Measurements from ENCODE around the gene IGSF9. TPM values are rescaled to one million over a fixed set of nuclear protein-coding genes. Genes with fewer than 3 reads are reported as not detected.

IGSF9 gene
- total RNA-seq, 1 experiment from 2014 or later = 23.4 TPM

GRCh38 chr1:159942632-159943277, 2.7 kb downstream of the IGSF9 start:
- POLR2A ChIA-PET (ENCODE audit: unreplicated experiment) = no interaction called here
- Histone ChIP-seq H3K79me2 (ENCODE audit: low read depth) (peaks cover 18% of the 10 kb centered on the region; the same call in 1 of the 2 replicates), H4K20me1 (ENCODE audit: insufficient read depth) (no peaks in the 10 kb centered on the region), H3K9me2 (ENCODE audit: insufficient read depth) (no peaks in the 10 kb centered on the region), H3K4me2 (no peak overlapping the region), H3K4me3 (no peak overlapping the region), H3F3A (ENCODE audit: insufficient read depth, low read depth) (peaks cover under 1% of the 10 kb centered on the region; the same call in 1 of the 2 replicates), H2AFZ (no peak overlapping the region), H3K27ac (no peak overlapping the region), H3K27me3 (ENCODE audit: insufficient read depth, low read depth) (no peaks in the 10 kb centered on the region), H3K36me3 (ENCODE audit: low read depth) (0 out of 2 replicates have a peak, but pooled peaks cover 4% of the 10 kb centered on the region), H3K9me3 (ENCODE audit: insufficient read depth, low read depth) (no peaks in the 10 kb centered on the region), H3K4me1 (replicated peaks; ENCODE audit: insufficient read depth) (peaks cover 43% of the 10 kb centered on the region)
- no peak for DNase-seq
- TF ChIP-seq CTCF (conservative IDR thresholded peaks at IDR 0.05) = no peak
- TF ChIP-seq EZH2 (IDR thresholded peaks at IDR 0.05; ENCODE audit: low read depth) = no peak
- no TSS peak for BruUV-seq (replicated peaks)
- CTCF ChIA-PET = interaction anchor here (0.6 kb wide), 1 partner anchor 100 kb away, joined by 3 read pairs; no protein-coding TSS in a partner anchor
- intact Hi-C loops (cut with micrococcal nuclease; ENCODE audit: unreplicated experiment) = no loop called here

GRCh38 chr1:159941591-159942560, 3.5 kb downstream of the IGSF9 start:
- H3K27me3 ChIP-seq (ENCODE audit: insufficient read depth, low read depth) = no peaks in the 10 kb centered on the region
- TF ChIP-seq CTCF (conservative IDR thresholded peaks at IDR 0.05) (no peak), EZH2 (IDR thresholded peaks at IDR 0.05; ENCODE audit: low read depth) (no peak)
- H3K4me2 ChIP-seq = no peak overlapping the region
- no peaks in the 10 kb centered on the region for H3K9me3 ChIP-seq (ENCODE audit: insufficient read depth, low read depth)
- ChIA-PET POLR2A (ENCODE audit: unreplicated experiment) (interaction anchor here (0.5 kb wide), 1 partner anchor 28 kb away, joined by 11 read pairs; no protein-coding TSS in a partner anchor), CTCF (interaction anchor here (0.6 kb wide), 1 partner anchor 101 kb away, joined by 3 read pairs; no protein-coding TSS in a partner anchor)
- no peaks in the 10 kb centered on the region for H3K9me2 ChIP-seq (ENCODE audit: insufficient read depth)
- no peaks in the 10 kb centered on the region for H4K20me1 ChIP-seq (ENCODE audit: insufficient read depth)
- no peak overlapping the region for H3K4me3 ChIP-seq
- H3K36me3 ChIP-seq (ENCODE audit: low read depth) = 0 out of 2 replicates have a peak, but pooled peaks cover 4% of the 10 kb centered on the region
- peaks cover 18% of the 10 kb centered on the region; the same call in 1 of the 2 replicates for H3K79me2 ChIP-seq (ENCODE audit: low read depth)
- BruUV-seq (replicated peaks) = no TSS peak
- no peak for DNase-seq
- H3F3A ChIP-seq (ENCODE audit: insufficient read depth, low read depth) = peaks cover 9% of the 10 kb centered on the region; the same call in 1 of the 2 replicates
- no peak overlapping the region for H3K27ac ChIP-seq
- intact Hi-C loops (cut with micrococcal nuclease; ENCODE audit: unreplicated experiment) = no loop called here
- H3K4me1 ChIP-seq (replicated peaks; ENCODE audit: insufficient read depth) = peaks cover 48% of the 10 kb centered on the region
- H2AFZ ChIP-seq = no peak overlapping the region

- no peak for DNase-seq
- no TSS peak for BruUV-seq (replicated peaks)
- CTCF ChIA-PET = no interaction called here
- Histone ChIP-seq H2AFZ (no peak overlapping the region), H3K9me3 (ENCODE audit: insufficient read depth, low read depth) (no peaks in the 10 kb centered on the region), H3K4me2 (no peak overlapping the region), H3K27ac (no peak overlapping the region), H3K36me3 (ENCODE audit: low read depth) (0 out of 2 replicates have a peak, but pooled peaks cover 4% of the 10 kb centered on the region), H3F3A (ENCODE audit: insufficient read depth, low read depth) (peaks cover 12% of the 10 kb centered on the region; the same call in 1 of the 2 replicates), H3K9me2 (ENCODE audit: insufficient read depth) (no peaks in the 10 kb centered on the region), H4K20me1 (ENCODE audit: insufficient read depth) (no peaks in the 10 kb centered on the region), H3K79me2 (ENCODE audit: low read depth) (peaks cover 18% of the 10 kb centered on the region; the same call in 1 of the 2 replicates), H3K4me1 (replicated peaks; ENCODE audit: insufficient read depth) (peaks cover 46% of the 10 kb centered on the region), H3K27me3 (ENCODE audit: insufficient read depth, low read depth) (no peaks in the 10 kb centered on the region), H3K4me3 (no peak overlapping the region)
- TF ChIP-seq EZH2 (IDR thresholded peaks at IDR 0.05; ENCODE audit: low read depth) (no peak), CTCF (conservative IDR thresholded peaks at IDR 0.05) (no peak)
- intact Hi-C loops (cut with micrococcal nuclease; ENCODE audit: unreplicated experiment) = no loop called here
- POLR2A ChIA-PET (ENCODE audit: unreplicated experiment) = no interaction called here
Observed at GRCh38 chr1:159941141-159941540, 4.3 kb downstream of the IGSF9 start.

Data from PC-9 (cell line).